ENCODE data around the gene BRI3.
"Not testable (repeated sequence)": the region's sequence is repeated elsewhere in the genome, so short reads cannot be mapped to it uniquely, and the experiment has no call there.

The BRI3 gene

DNA sequence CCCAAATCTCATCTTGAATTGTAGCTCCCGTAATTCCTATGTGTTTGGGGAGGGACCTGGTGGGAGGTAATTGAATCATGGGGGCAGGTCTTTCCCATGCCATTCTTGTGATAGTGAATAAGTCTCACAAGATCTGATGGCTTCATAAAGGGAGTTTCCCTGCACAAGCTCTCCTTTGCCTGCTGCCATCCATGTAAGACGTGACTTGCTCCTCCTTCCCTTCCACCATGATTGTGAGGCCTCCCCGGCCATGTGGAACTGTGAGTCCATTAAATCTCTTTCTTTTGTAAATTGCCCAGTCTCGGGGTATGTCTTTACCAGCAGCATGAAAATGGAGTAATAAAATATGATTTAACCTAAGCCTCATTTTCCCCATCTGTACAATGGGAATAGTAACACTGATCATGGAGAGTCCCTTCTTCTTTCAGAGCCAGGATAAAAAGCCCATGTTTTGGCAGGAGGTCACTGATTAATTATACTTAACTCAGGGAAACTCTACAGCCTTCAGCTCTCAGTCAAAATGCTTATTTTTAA lies 34.6 kb downstream of the BRI3 start:
- not testable (repeated sequence) for DNase-seq

- no peak for DNase-seq
These were observed 36.0 kb downstream of the BRI3 start for GRCh38 chr7:98317366-98318040.

DNA sequence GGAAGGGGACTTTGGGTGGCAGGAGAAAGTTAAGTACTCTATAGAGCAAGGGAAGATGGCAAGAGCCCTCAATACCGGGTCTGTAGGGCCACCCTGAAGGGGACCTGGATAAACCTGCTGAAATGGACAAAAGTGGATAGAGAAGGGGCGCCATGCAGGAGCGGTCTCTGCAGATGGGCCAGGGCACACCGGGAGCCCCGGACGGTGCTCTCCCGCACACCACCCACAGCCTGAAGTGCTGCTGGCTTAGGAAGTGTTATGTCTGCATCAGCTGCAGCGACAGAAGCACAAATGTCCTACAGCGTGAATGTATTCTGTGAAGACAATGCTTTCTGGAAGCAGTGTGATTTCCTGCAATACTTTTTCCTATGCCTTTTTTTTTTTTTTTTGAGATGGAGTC lies 37.7 kb downstream of the BRI3 start:
- DNase-seq: no peak

- peak; percentile 49 for DNase-seq
These were observed 39.8 kb downstream of the BRI3 start for GRCh38 chr7:98321301-98321700.

DNA sequence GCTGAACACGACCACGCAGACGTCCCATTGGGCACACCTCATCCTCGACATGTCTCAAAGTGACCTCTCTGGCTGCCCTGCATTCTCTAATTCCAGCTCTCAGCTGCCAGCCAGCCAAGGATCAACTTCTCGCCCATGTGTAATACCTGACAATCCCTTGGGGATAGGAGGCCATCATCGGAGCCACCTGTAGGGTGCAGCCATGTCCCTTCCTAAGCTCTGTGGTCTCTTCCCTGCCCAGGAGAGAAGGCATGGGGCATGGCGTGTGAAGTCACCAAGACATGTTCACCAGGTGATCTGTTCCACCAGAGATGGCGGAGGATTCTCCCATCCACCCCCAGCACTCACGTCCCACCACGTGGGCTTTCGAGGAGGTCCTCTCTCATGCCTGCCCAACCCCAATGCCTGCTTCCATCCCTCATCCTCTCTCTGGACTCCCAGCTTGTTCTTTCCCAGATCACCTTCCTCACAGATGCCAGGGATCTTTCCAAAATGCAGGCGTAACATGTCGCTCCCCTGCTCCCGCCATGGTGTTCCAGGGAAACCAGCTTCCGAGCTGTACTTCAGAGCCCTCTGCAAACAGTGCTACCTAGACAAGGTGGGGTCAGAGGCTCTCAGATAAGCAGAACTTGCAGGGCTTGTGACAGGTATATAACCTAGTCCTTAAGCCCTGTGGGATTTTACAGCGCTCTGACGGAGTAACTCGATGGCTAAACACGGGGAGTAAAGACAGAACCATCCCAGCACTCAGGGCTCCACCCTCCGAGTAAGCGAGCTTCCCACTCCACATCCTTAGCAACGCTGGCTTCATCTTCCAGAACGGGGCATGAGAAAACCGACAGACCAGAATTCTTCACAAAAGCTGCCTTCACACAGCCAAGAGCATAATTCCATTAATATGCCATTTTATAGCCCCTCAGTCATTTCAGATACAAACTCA lies 41.1 kb downstream of the BRI3 start:
- DNase-seq: no peak

DNA sequence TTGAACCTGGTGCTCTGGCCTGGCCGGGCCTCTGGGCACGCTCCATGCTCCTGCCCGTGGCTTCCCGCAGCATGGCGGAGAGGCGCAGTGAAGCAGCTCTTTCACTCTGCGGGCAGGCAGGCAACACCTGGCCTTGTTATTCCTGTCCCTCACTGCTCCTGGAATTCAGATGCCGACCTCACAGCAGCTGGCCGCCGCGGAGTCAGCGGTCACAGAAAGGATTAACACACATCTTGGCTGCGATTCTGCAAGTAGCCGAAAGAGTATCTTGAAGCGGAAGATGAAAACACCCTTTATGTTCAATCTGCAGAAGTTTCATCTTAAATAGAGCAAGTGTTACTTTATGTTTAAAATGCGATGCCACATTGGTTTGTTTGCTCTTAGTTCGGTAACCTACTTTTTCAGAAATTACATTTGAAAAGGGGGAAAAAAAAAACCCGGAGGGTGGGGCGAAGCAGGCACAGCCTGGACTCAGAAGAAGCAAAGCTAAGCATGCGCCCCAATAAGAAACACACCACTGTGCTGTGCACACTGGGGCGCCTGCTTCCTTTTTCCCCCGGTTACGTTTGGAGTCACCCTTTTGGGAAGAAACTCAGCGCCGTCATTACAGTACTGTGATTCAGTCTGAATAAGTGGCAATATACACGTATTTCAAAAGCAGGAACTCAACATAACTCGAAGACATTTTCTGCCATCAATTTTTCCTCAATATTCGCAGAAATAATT lies 42.3 kb downstream of the BRI3 start:
- no peak for DNase-seq

DNA sequence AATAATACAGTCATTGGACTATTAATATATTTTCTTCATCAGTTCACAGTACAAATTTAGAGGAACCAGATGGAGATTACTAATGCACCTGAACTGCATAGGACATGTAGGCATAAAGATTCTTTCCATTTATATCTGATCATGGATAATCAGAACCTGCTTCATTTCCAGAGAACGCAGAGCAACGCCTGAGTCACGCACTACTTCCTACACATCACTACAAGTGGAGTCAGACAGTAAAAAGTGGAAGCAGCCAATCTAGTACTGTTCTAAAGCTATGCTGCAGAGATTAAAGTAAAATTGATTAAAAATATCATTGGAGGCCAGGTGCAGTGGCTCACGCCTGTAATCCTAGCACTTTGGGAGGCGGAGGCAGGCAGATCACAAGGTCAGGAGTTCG lies 43.3 kb downstream of the BRI3 start:
- DNase-seq: no peak

DNA sequence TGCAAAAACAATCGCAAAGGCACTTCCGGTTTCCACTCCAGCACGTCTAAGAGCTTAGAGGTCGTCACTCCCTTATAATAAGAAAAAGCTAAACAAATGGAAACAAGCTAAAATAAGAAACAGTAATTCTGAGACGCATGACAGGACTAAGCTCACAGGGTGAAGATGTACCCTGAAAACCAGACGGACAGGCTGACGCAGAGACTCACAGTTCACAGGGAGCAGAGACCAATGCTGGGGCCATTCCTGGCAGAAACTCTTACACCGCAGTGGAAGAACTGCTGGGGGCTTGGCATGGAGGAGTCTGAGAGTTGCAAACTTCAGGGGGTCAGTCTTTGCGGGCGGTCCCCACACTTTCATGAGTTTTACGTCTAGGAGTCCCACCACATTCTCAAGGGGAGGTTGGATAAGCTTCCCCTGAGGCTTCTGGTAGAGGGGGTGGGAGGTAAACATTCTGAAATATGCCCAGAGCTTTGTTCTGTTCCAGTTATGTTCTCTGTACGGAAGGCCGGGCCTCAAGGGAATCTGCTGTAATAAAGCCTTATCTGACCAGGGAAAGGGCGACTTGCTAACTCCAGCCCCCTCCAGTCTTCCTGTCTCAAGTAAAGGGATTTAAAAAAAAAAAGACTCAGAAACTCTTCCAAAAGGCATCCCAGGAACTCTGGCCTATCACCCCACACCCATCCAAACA lies 47.8 kb downstream of the BRI3 start:
- DNase-seq: no peak

DNA sequence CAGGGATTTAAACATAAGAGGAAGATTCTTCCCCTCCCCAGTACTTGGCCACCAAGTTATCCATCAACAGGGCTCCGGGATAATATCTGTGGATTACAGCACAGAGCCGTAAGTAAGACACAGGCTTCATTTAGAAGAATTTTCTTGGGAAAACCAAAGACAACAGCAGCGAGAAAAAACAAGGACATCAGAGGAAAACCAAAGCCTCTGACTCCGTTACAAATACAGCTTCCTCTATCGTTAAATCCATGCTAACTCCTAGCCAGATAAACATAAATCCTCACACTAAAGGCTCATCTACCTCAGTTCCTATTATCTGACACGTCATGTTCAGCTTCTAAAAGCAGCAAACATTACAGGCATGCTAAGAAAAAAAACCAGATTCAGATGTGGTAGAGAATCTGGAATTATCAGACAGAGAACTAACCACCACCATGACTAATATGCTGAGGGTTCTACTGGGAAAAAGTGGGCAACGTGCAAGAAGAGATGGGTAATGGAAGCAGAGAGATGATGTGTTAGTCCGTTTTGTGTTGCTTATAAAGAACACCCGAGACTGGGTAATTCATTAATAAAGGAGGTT lies 48.4 kb downstream of the BRI3 start:
- no peak for DNase-seq

- no peak for DNase-seq
These were observed 49.5 kb downstream of the BRI3 start for GRCh38 chr7:98330926-98331529.

DNA sequence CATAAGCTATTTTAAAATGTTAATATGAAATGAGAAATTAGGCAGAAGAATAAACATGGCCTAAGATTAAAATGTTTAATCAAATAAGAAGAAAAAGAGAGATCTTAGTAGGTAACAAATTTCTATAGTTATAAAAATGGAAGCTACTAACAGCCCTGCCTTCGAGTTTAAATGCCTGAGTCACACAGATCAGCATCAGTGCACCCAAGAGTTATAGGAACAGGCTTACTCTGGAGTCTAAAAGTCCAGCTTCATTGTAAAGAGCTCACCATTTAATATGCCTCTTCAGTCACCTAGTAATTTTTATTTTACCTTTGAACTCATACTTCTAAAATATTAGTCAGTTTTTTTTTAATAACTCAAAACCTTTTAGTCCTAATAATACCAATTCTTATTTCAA lies 52.6 kb downstream of the BRI3 start:
- no peak for DNase-seq

GRCh38 chr7:98335411-98335977 lies 54.0 kb downstream of the BRI3 start:
- no peak for DNase-seq

GRCh38 chr7:98338441-98338840 lies 57.0 kb downstream of the BRI3 start:
- DNase-seq: no peak

DNA sequence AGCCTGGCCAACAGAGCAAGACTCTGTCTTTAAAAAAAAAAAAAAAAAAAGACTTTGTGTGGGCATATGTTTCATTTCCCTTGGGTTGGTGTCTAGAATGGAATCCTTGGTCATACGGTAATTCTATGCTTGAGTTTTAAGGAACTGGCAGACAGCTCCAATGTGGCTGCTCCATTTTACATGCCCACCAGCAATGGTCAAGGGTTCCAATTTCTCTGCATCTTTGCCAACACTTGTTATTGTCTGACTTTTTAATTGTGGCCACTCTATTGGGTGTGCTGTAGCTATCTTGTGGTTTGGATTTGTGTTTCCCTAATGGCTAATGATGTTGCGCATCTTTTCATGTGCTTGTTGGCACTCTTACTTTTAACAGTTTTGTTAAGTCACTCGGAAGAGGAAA lies 57.6 kb downstream of the BRI3 start:
- no peak for DNase-seq

DNA sequence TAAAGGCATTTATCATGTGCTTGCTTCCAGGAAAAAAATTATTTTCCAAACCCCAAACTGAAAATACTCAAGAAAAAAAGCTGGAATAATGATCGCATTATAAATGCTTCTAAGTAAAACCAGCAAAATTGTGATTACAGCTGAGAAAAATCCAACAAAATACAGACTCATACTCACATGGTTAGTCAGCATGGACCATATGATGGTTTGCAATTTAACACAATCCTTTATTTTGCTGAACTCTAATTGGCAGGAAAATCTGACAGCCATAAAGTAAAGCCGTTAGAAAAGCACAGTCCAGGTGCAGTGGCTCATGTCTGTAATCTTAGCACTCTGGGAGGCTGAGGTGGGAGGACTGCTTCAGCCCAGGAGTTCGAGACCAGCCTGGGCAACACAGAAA lies 59.6 kb downstream of the BRI3 start:
- DNase-seq: no peak

Measured in NCI-H2029 treated with DMSO at 0.1 percent for 48 hours (cell line).